Large intestine (tissue), 3 donors: Measurements from ENCODE around the gene DICER1. TPM values are rescaled to one million over a fixed set of nuclear protein-coding genes. Genes with fewer than 3 reads are reported as not detected.

Experiments
- DNase-seq, 2 donors: peaks; one replicate each; pipeline versions ENCODE4 v3.0.0 to v3.0.0-alpha.2; 2013
- H3K27ac ChIP-seq: one replicate; pipeline ENCODE4 v1.5.1; 2013; ENCODE audit warnings: low read length
- H3K27me3 ChIP-seq: 2 replicates; pipeline ENCODE4 v1.6.1; 2013; ENCODE audit warnings: low read length; ENCODE audit not compliant: control insufficient read depth, insufficient read depth
- H3K36me3 ChIP-seq: 2 replicates; pipeline ENCODE4 v1.6.1; 2013; ENCODE audit warnings: low read length; ENCODE audit not compliant: control insufficient read depth, insufficient read depth
- H3K4me1 ChIP-seq: one replicate; pipeline ENCODE4 v1.6.1; 2013; ENCODE audit warnings: low read length; ENCODE audit not compliant: control insufficient read depth, insufficient read depth
- H3K4me3 ChIP-seq: one replicate; pipeline ENCODE4 v1.5.1; 2013; ENCODE audit warnings: low read length
- H3K9me3 ChIP-seq: one replicate; pipeline ENCODE4 v1.6.1; 2013; ENCODE audit warnings: mild to moderate bottlenecking, low read depth, low read length, moderate library complexity; ENCODE audit not compliant: control insufficient read depth
- WGBS: methylation state at CpG from one replicate; pipeline ENCODE4 v1.1.5; 2013; ENCODE audit warnings: low lambda C conversion rate; ENCODE audit not compliant: insufficient coverage; 5-methylcytosine and 5-hydroxymethylcytosine counted together
- polyA plus RNA-seq: library from polyadenylated mRNA; unstranded; fragments of 120-200 nt; gene quantifications from one replicate; pipeline ENCODE4 v1.2.1, GENCODE V29; 2013

DICER1 gene
- polyA plus RNA-seq, 1 donor: 32.2 TPM

GRCh38 chr14:95110178-95110577 is 47.2 kb downstream of the DICER1 start:
- WGBS: 94% methylated on average over 3 of the region's 8 CpGs
- Histone ChIP-seq H3K27me3 (no peaks in the 10 kb centered on the region), H3K36me3 (peaks cover 58% of the 10 kb centered on the region), H3K9me3 (no peaks in the 10 kb centered on the region), H3K27ac (no peak overlapping the region), H3K4me1 (no peaks in the 10 kb centered on the region), H3K4me3 (no peak overlapping the region)
- DNase-seq: no peak

- 100% methylated on average over 2 of the region's 4 CpGs for WGBS
Measured at GRCh38 chr14:95107711-95108110, 49.6 kb downstream of the DICER1 start.

GRCh38 chr14:95106971-95107370 is 50.4 kb downstream of the DICER1 start:
- no CpG with 5 or more reads among the region's 7 CpGs for WGBS
- Histone ChIP-seq H3K27ac (no peak overlapping the region), H3K27me3 (no peaks in the 10 kb centered on the region), H3K9me3 (no peaks in the 10 kb centered on the region), H3K36me3 (peaks cover 73% of the 10 kb centered on the region), H3K4me1 (no peaks in the 10 kb centered on the region), H3K4me3 (no peak overlapping the region)
- DNase-seq: no peak

More at GRCh38 chr14:95107711-95108110, 49.6 kb downstream of the DICER1 start:
- no peak for DNase-seq
- H3K27me3 ChIP-seq: no peaks in the 10 kb centered on the region
- no peaks in the 10 kb centered on the region for H3K4me1 ChIP-seq
- H3K36me3 ChIP-seq: peaks cover 68% of the 10 kb centered on the region
- H3K9me3 ChIP-seq: no peaks in the 10 kb centered on the region
- H3K27ac ChIP-seq: no peak overlapping the region
- no peak overlapping the region for H3K4me3 ChIP-seq

GRCh38 chr14:95104911-95105310 is 52.4 kb downstream of the DICER1 start:
- 100% methylated on average over 1 of the region's 5 CpGs for WGBS

GRCh38 chr14:95102680-95103044 is 54.7 kb downstream of the DICER1 start:
- DNase-seq: no peak
- peaks cover 60% of the 10 kb centered on the region for H3K36me3 ChIP-seq

More at GRCh38 chr14:95104911-95105310, 52.4 kb downstream of the DICER1 start:
- Histone ChIP-seq H3K4me3 (no peak overlapping the region), H3K9me3 (no peaks in the 10 kb centered on the region), H3K27ac (no peak overlapping the region), H3K27me3 (no peaks in the 10 kb centered on the region), H3K36me3 (peaks cover 71% of the 10 kb centered on the region), H3K4me1 (no peaks in the 10 kb centered on the region)
- DNase-seq: no peak

GRCh38 chr14:95101736-95102679 is 55.3 kb downstream of the DICER1 start:
- no peak for DNase-seq
- 92% methylated on average over 2 of the region's 10 CpGs for WGBS
- Histone ChIP-seq H3K36me3 (peaks cover 54% of the 10 kb centered on the region), H3K9me3 (no peaks in the 10 kb centered on the region), H3K27ac (no peak overlapping the region), H3K27me3 (no peaks in the 10 kb centered on the region), H3K4me1 (no peaks in the 10 kb centered on the region), H3K4me3 (no peak overlapping the region)

More at GRCh38 chr14:95102680-95103044, 54.7 kb downstream of the DICER1 start:
- Histone ChIP-seq H3K27me3 (no peaks in the 10 kb centered on the region), H3K9me3 (no peaks in the 10 kb centered on the region), H3K27ac (no peak overlapping the region), H3K4me3 (no peak overlapping the region), H3K4me1 (no peaks in the 10 kb centered on the region)
- 83% methylated on average over 2 of the region's 5 CpGs for WGBS

- H3K27me3 ChIP-seq: no peaks in the 10 kb centered on the region
- DNase-seq: peak; percentile 37 to 43
- no peaks in the 10 kb centered on the region for H3K4me1 ChIP-seq
- H3K27ac ChIP-seq: no peak overlapping the region
- H3K9me3 ChIP-seq: no peaks in the 10 kb centered on the region
- no peak overlapping the region for H3K4me3 ChIP-seq
- WGBS: 83% methylated on average over 1 of the region's 3 CpGs
- peaks cover 55% of the 10 kb centered on the region for H3K36me3 ChIP-seq
Measured at GRCh38 chr14:95098984-95099599, 58.2 kb downstream of the DICER1 start.

GRCh38 chr14:95097385-95097784 is 59.9 kb downstream of the DICER1 start:
- WGBS: 88% methylated on average over 2 of the region's 2 CpGs
- no peak overlapping the region for H3K4me3 ChIP-seq
- H3K4me1 ChIP-seq: no peaks in the 10 kb centered on the region
- DNase-seq: no peak
- peaks cover 55% of the 10 kb centered on the region for H3K36me3 ChIP-seq
- H3K27me3 ChIP-seq: no peaks in the 10 kb centered on the region
- no peaks in the 10 kb centered on the region for H3K9me3 ChIP-seq
- no peak overlapping the region for H3K27ac ChIP-seq

GRCh38 chr14:95096476-95096875 is 60.9 kb downstream of the DICER1 start:
- no peak overlapping the region for H3K27ac ChIP-seq
- no peaks in the 10 kb centered on the region for H3K27me3 ChIP-seq
- peaks cover 54% of the 10 kb centered on the region for H3K36me3 ChIP-seq
- no peaks in the 10 kb centered on the region for H3K9me3 ChIP-seq
- WGBS: 80% methylated on average over 1 of the region's 4 CpGs
- DNase-seq: no peak
- H3K4me3 ChIP-seq: no peak overlapping the region
- H3K4me1 ChIP-seq: no peaks in the 10 kb centered on the region

- no peaks in the 10 kb centered on the region for H3K4me1 ChIP-seq
- H3K4me3 ChIP-seq: no peak overlapping the region
- H3K27me3 ChIP-seq: no peaks in the 10 kb centered on the region
- no CpG with 5 or more reads among the region's 8 CpGs for WGBS
- DNase-seq: no peak
- no peaks in the 10 kb centered on the region for H3K9me3 ChIP-seq
- no peak overlapping the region for H3K27ac ChIP-seq
- H3K36me3 ChIP-seq: peaks cover 56% of the 10 kb centered on the region
Measured at GRCh38 chr14:95095996-95096395, 61.3 kb downstream of the DICER1 start.
